ENCODE results near the gene SIRPA. TPM values are rescaled to one million over a fixed set of nuclear protein-coding genes. Genes with fewer than 3 reads are reported as not detected.

Gene SIRPA
- total and polyA plus RNA-seq, 3 donors from 2014 or later: 18.4 to 25.7 (median 21.0) TPM

- no peak for DNase-seq
- no peak for TF ChIP-seq POLR2A (IDR thresholded peaks at IDR 0.05)
- no peak for TF ChIP-seq CTCF (IDR thresholded peaks at IDR 0.05)
- Histone ChIP-seq H3K4me1 (no peaks in the 10 kb centered on the region), H3K36me3 (ENCODE audit: low read depth, missing control alignments) (no peaks in the 10 kb centered on the region), H3K27ac (no peak overlapping the region), H3K27me3 (no peaks in the 10 kb centered on the region), H3K9me3 (no peaks in the 10 kb centered on the region), H3K4me3 (no peak overlapping the region)
- intact Hi-C loops (cut with DNase I; ENCODE audit: low total_unique reads): no loop called here
- 70 to 74% methylated on average over 9 of the region's 9 CpGs for WGBS, 2 donors
Observed at GRCh38 chr20:1885940-1886693, 9.1 kb upstream of the SIRPA start.

- Histone ChIP-seq H3K36me3 (ENCODE audit: low read depth, missing control alignments) (no peaks in the 10 kb centered on the region), H3K4me1 (no peaks in the 10 kb centered on the region), H3K4me3 (no peak overlapping the region), H3K27ac (no peak overlapping the region), H3K9me3 (no peaks in the 10 kb centered on the region), H3K27me3 (no peaks in the 10 kb centered on the region)
- TF ChIP-seq CTCF (IDR thresholded peaks at IDR 0.05) (no peak), POLR2A (IDR thresholded peaks at IDR 0.05) (no peak)
- intact Hi-C loops (cut with DNase I; ENCODE audit: low total_unique reads): no loop called here
- no peak for DNase-seq
- 48 to 65% methylated on average over 2 to 5 of the region's 5 CpGs for WGBS, 2 donors
Observed at GRCh38 chr20:1887321-1887720, 7.9 kb upstream of the SIRPA start.

GRCh38 chr20:1887756-1888155 is 7.5 kb upstream of the SIRPA start:
- intact Hi-C loops (cut with DNase I; ENCODE audit: low total_unique reads): no loop called here
- no peak for TF ChIP-seq POLR2A (IDR thresholded peaks at IDR 0.05)
- no peak overlapping the region for H3K4me3 ChIP-seq

GRCh38 chr20:1888796-1889463 is 6.3 kb upstream of the SIRPA start:
- no peak for DNase-seq
- intact Hi-C loops (cut with DNase I; ENCODE audit: low total_unique reads): no loop called here

More at GRCh38 chr20:1887756-1888155, 7.5 kb upstream of the SIRPA start:
- Histone ChIP-seq H3K9me3 (no peaks in the 10 kb centered on the region), H3K36me3 (ENCODE audit: low read depth, missing control alignments) (no peaks in the 10 kb centered on the region), H3K27me3 (no peaks in the 10 kb centered on the region), H3K4me1 (no peaks in the 10 kb centered on the region), H3K27ac (no peak overlapping the region)
- DNase-seq: no peak
- WGBS, 2 donors: 92 to 94% methylated on average over 2 of the region's 2 CpGs

More at GRCh38 chr20:1888796-1889463, 6.3 kb upstream of the SIRPA start:
- no peak overlapping the region for H3K27ac ChIP-seq
- H3K9me3 ChIP-seq: no peaks in the 10 kb centered on the region
- TF ChIP-seq POLR2A (IDR thresholded peaks at IDR 0.05): no peak
- TF ChIP-seq CTCF (IDR thresholded peaks at IDR 0.05): no peak
- H3K36me3 ChIP-seq (ENCODE audit: low read depth, missing control alignments): no peaks in the 10 kb centered on the region
- 70 to 74% methylated on average over 7 of the region's 7 CpGs for WGBS, 2 donors
- no peaks in the 10 kb centered on the region for H3K4me1 ChIP-seq
- H3K4me3 ChIP-seq: no peak overlapping the region
- no peaks in the 10 kb centered on the region for H3K27me3 ChIP-seq
